Kidney (tissue), 14 donors: ENCODE results near the gene PID1. TPM values are rescaled to one million over a fixed set of nuclear protein-coding genes. Genes with fewer than 3 reads are reported as not detected.

ENCODE experiments used
- DNase-seq, 5 donors: peaks; one replicate each; pipeline ENCODE4 v3.0.0-alpha.2; 2013 to 2020
- FAIRE-seq: peaks from 2 replicates; lab custom pipeline; 2012; peaks lifted over from hg19 to GRCh38; lab: Jason Lieb, UNC
- H3K27ac ChIP-seq, 2 donors: one replicate each; pipeline ENCODE4 v1.7.0; 2013; ENCODE audit warnings: low read depth in 2 of 2, low read length in 2 of 2, inconsistent platforms in 1 of 2
- H3K27me3 ChIP-seq: one replicate; pipeline ENCODE4 v1.7.1; 2013; ENCODE audit warnings: low read length, inconsistent platforms; ENCODE audit not compliant: control insufficient read depth, insufficient read depth
- H3K36me3 ChIP-seq, 3 donors: one replicate each; pipeline versions ENCODE4 v1.7.0 to v1.7.1; 2013; ENCODE audit warnings: low read length in 3 of 3, control low read depth in 1 of 3, inconsistent platforms in 1 of 3; ENCODE audit not compliant: insufficient read depth in 3 of 3, control insufficient read depth in 2 of 3
- H3K4me1 ChIP-seq, 3 donors: one replicate each; pipeline versions ENCODE4 v1.7.0 to v1.7.1; 2013; ENCODE audit warnings: low read length in 3 of 3, inconsistent platforms in 1 of 3, low read depth in 1 of 3; ENCODE audit not compliant: control insufficient read depth in 2 of 3, insufficient read depth in 2 of 3
- H3K4me3 ChIP-seq, 3 donors: one replicate each; pipeline versions ENCODE4 v1.7.0 to v1.8.1; 2013; ENCODE audit warnings: low read length in 3 of 3, control low read depth in 1 of 3, inconsistent platforms in 1 of 3
- H3K9ac ChIP-seq, 3 donors: one replicate each; pipeline versions ENCODE4 v1.7.0 to v1.7.1; 2013; ENCODE audit warnings: low read length in 3 of 3, control low read depth in 1 of 3, inconsistent platforms in 1 of 3
- H3K9me3 ChIP-seq, 3 donors: one replicate each; pipeline versions ENCODE4 v1.7.0 to v1.7.1; 2013; ENCODE audit warnings: low read length in 3 of 3, control low read depth in 1 of 3, inconsistent platforms in 1 of 3; ENCODE audit not compliant: control insufficient read depth in 2 of 3, insufficient read depth in 1 of 3
- intact Hi-C: fragments of 100-400 bp; cut with DNase I; formaldehyde crosslinking; loops from one replicate; pipeline ENCODE4 v1.11.1; 2022
- polyA plus RNA-seq: library from polyadenylated mRNA; stranded (reverse); fragments of 350-450 nt; fragmentation: Illumina TruSeq; extraction: RNeasy Lipid Tissue Mini Kit (QIAGEN cat#74804); gene quantifications from one replicate; pipeline ENCODE4 v1.2.3, GENCODE V29; 2014; ENCODE audit warnings: low read depth, low replicate concordance; ENCODE audit not compliant: insufficient read depth
- total RNA-seq: library from RNA; stranded (reverse); fragmentation: NEBNext Ultra II Directional; extraction: Animal tissue kit (Norgen Biotek cat#: 25700); gene quantifications from one replicate; pipeline ENCODE4 v1.2.1, GENCODE V29; 2021
- TF ChIP-seq, protein P1 (sequence below): IDR thresholded peaks from 3 replicates; pipeline ENCODE4 v1.5.1; 2012; ENCODE audit warnings: mild to moderate bottlenecking, moderate library complexity, borderline replicate concordance; ENCODE audit not compliant: insufficient read depth; ENCODE audit errors: extremely low read depth
- donor health status: control.
- donor health status: control.
- donor health status: control.
- donor health status: control.
- donor health status: control.
- donor health status: DM: yes; HTN: yes; CAD: no.
- donor health status: Normal renal cell carcinoma (clear cell type).

The PID1 gene
- total and polyA plus RNA-seq, 2 donors from 2014 or later, result 2.1 to 9.4 TPM

DNA sequence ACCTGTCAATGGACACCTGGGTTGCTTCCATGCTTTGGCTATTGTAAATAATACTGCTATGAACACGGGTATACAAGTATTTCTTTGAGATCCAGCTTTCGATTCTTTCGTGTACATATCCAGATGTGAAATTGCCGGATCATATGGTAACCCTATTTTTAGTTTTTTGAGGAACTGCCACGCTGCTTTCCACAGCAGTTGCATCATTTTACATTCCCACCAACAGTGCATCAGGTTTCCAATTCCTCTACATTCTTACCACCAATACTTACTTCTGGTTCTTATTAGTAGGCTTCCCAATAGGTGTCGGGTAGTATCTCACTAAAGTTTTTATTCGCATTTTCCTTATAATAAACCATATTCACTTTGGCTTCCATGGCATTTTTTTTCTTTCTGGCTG is 69.6 kb downstream of the PID1 start:
- intact Hi-C loops, result no loop called here
- no peak overlapping the region for H3K4me3 ChIP-seq
- no peaks in the 10 kb centered on the region for H3K36me3 ChIP-seq
- no peaks in the 10 kb centered on the region for H3K9me3 ChIP-seq
- TF ChIP-seq, protein P1, sequence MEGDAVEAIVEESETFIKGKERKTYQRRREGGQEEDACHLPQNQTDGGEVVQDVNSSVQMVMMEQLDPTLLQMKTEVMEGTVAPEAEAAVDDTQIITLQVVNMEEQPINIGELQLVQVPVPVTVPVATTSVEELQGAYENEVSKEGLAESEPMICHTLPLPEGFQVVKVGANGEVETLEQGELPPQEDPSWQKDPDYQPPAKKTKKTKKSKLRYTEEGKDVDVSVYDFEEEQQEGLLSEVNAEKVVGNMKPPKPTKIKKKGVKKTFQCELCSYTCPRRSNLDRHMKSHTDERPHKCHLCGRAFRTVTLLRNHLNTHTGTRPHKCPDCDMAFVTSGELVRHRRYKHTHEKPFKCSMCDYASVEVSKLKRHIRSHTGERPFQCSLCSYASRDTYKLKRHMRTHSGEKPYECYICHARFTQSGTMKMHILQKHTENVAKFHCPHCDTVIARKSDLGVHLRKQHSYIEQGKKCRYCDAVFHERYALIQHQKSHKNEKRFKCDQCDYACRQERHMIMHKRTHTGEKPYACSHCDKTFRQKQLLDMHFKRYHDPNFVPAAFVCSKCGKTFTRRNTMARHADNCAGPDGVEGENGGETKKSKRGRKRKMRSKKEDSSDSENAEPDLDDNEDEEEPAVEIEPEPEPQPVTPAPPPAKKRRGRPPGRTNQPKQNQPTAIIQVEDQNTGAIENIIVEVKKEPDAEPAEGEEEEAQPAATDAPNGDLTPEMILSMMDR, result no peak
- DNase-seq (no peak), FAIRE-seq (no peak)
- H3K27me3 ChIP-seq, result no peaks in the 10 kb centered on the region
- H3K9ac ChIP-seq, result no peak overlapping the region
- no peaks in the 10 kb centered on the region for H3K4me1 ChIP-seq
- H3K27ac ChIP-seq, result no peak overlapping the region

DNA sequence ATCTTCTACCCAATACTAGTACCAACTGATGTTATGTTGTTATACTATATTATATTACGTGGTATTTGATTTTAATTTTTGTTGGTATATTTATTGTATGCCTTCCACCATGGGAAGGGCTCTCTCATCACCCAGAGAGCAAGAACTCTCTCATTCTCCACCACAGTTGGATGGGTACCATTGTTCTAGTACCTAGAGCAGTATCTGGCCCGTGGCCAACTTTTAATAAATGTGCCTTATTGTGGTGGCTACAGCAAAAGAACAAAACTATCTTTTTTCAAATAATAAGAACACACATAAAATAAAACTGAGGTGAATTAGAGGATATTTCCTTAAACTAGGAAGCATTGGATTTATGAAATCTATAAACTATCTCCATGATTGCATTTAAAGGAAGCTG is 71.8 kb downstream of the PID1 start:
- TF ChIP-seq, protein P1, result no peak
- Histone ChIP-seq H3K4me1 (no peaks in the 10 kb centered on the region), H3K4me3 (no peak overlapping the region), H3K27me3 (no peaks in the 10 kb centered on the region), H3K9ac (no peak overlapping the region), H3K9me3 (no peaks in the 10 kb centered on the region), H3K36me3 (no peaks in the 10 kb centered on the region), H3K27ac (no peak overlapping the region)
- FAIRE-seq (no peak), DNase-seq (no peak)
- intact Hi-C loops, result no loop called here

DNA sequence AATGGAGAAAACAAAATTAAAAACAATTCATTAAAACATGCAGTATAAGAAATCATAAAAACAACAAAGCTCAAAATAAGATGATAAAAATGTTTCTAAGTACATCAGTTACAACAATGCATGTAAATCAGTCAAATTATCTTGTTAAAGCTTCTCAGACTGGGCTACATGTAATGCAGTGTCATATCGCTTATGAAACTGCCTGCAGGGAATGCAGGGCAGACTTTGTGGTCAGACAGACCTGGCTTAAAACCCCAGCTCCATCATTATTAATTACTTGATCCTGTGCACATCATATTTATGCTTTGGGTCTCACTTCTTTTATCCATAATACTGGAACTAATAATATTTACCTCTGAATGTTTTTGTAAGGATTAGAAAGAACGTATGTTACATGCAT is 74.6 kb downstream of the PID1 start:
- FAIRE-seq (no peak), DNase-seq (no peak)
- Histone ChIP-seq H3K9ac (no peak overlapping the region), H3K9me3 (no peaks in the 10 kb centered on the region), H3K4me1 (no peaks in the 10 kb centered on the region), H3K4me3 (no peak overlapping the region), H3K36me3 (no peaks in the 10 kb centered on the region), H3K27me3 (no peaks in the 10 kb centered on the region), H3K27ac (no peak overlapping the region)
- intact Hi-C loops, result no loop called here
- TF ChIP-seq, protein P1, result no peak

DNA sequence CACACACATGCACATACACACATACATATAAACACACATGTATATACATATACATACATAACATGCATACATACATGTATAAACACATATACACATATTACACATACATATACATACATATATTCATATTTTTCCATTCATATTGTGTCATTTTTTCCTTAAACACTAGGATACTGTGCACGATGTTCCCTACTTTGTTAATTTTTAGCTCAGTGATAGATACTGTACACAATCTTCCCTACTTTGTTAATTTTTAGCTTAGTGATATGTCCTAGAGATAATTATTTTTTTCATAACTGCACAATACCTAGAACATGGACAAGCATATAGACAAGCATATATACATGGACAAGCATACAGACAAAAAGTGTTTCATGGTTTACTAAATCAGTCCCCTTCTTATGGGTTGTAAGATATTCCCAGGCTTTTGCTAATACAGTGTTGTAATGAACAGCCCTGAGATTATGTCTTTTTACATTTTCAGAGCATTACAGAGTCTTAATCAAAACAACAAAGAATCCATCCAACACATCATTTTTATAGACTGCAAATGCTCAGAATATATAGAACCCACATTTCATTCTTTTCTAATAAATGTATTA is 75.6 kb downstream of the PID1 start:
- Histone ChIP-seq H3K27me3 (no peaks in the 10 kb centered on the region), H3K4me3 (no peak overlapping the region), H3K9me3 (no peaks in the 10 kb centered on the region), H3K9ac (no peak overlapping the region), H3K36me3 (no peaks in the 10 kb centered on the region), H3K4me1 (no peaks in the 10 kb centered on the region), H3K27ac (no peak overlapping the region)
- TF ChIP-seq, protein P1, result no peak
- FAIRE-seq (no peak), DNase-seq (no peak)
- intact Hi-C loops, result no loop called here
